ENCODE results near the gene VEZF1. TPM values are rescaled to one million over a fixed set of nuclear protein-coding genes. Genes with fewer than 3 reads are reported as not detected.
A peak's percentile ranks its signal among the peaks of the same experiment; 100 is the strongest.

VEZF1 gene
- total and polyA plus RNA-seq, 7 donors: 30.6 to 92.5 (median 50.5) TPM

DNA sequence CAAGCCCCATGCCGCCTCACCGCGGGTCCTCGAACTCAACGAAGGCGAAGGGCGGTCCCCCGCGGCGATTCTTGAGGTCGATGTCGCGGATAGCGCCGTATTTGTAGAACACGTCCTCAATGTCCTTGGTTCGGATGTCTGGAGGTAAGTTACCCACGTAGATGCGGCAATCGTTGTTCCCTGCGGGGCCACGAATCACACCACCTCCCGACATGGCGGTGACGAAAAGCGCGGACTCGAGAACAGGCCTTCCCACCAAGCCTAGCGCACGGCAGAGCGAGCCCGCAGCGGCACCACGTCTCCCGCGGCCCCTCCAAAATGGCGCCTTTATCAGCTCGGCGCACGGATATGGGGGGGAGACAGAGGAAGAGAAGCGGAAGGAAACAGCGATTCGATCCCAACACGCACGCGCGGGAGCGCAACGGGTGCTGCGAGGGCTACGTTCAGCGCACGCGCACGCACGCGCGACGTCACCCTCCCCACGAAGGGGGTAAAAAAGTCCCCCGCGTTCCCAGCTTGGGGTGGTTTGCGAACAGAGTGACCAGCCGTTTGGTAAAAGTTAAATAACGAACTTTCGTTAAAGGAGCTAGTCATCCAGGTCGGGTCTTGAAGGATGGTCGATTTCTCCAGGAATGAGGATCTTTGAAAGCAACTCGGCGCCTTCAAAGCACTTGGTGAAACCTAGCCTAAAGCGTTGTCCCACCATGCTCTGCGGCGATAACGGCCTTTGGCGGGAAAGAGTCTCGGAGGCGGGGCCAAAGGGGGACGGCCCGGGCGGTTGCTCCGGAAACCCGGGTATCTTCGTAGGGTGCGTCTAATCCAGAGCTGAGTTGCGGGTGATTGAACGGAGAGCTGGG, 19.1 kb upstream of the VEZF1 start, which contains the start of gene SRSF1:
Gene SRSF1, minus strand, starts transcription at position 323 of the 857 bp plus-strand sequence. Its CDS starts 109 bp downstream, at position 214.
- no peaks in the 10 kb centered on the region for H3K27me3 ChIP-seq (ENCODE audit: insufficient read depth in 3 of 3, low read length in 2 of 3)
- ATAC-seq (peak; percentile 93 to 95 (median 94)), DNase-seq (peak; percentile 98 to 99)
- H3K9me3 ChIP-seq: no peaks in the 10 kb centered on the region
- peak within 1 kb of the TSS; percentile 98 for H3K4me3 ChIP-seq
- intact Hi-C loops (cut with DNase I): loop anchor here (5.0 kb wide), 3 partner anchors 75 to 110 kb away; partner anchors contain the start of gene DYNLL2 (in 2 of the 2)
- peak within 1 kb of the TSS; percentile 97 for H3K27ac ChIP-seq
- TF ChIP-seq, protein P1, sequence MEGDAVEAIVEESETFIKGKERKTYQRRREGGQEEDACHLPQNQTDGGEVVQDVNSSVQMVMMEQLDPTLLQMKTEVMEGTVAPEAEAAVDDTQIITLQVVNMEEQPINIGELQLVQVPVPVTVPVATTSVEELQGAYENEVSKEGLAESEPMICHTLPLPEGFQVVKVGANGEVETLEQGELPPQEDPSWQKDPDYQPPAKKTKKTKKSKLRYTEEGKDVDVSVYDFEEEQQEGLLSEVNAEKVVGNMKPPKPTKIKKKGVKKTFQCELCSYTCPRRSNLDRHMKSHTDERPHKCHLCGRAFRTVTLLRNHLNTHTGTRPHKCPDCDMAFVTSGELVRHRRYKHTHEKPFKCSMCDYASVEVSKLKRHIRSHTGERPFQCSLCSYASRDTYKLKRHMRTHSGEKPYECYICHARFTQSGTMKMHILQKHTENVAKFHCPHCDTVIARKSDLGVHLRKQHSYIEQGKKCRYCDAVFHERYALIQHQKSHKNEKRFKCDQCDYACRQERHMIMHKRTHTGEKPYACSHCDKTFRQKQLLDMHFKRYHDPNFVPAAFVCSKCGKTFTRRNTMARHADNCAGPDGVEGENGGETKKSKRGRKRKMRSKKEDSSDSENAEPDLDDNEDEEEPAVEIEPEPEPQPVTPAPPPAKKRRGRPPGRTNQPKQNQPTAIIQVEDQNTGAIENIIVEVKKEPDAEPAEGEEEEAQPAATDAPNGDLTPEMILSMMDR (IDR thresholded peaks at IDR 0.05): no peak
- peaks cover 13 to 41% of the 10 kb centered on the region in 2 donors for H3K36me3 ChIP-seq (ENCODE audit: insufficient read depth in 1 of 2, low read depth in 1 of 2)
- 0% methylated on average over 84 to 86 of the region's 86 CpGs for WGBS, 3 donors
- peaks cover 45% of the 10 kb centered on the region for H3K4me1 ChIP-seq

DNA sequence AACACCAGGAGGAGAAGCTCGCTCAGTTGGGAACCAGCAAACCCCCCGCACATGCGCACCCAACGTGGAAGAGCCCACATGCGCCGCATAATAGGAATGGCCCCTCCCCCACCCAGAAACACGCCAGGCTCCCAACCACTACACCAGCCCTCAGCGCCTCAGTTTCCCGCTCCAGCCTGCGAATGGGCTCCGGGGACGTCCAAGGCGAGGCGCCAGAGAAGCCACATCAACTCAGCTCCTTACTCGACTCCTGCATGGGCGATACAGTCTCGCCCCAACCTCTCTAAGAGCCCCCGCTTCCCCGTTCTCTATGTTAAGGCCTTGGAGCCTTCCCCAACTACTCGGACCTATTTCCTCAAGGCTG, 18.5 kb upstream of the VEZF1 start:
- DNase-seq (peak; percentile 84 to 89), ATAC-seq (peak; percentile 79 to 84 (median 80))
- peaks cover 13 to 47% of the 10 kb centered on the region in 2 donors for H3K36me3 ChIP-seq (ENCODE audit: insufficient read depth in 1 of 2, low read depth in 1 of 2)
- 0 to 1% (median 0%) methylated on average over 20 of the region's 20 CpGs for WGBS, 3 donors
- TF ChIP-seq, protein P1 (IDR thresholded peaks at IDR 0.05): no peak
- intact Hi-C loops (cut with DNase I): loop anchor here (5.0 kb wide), 3 partner anchors 76 to 111 kb away; partner anchors contain the start of gene DYNLL2 (in 2 of the 2)
- peak overlapping the region; percentile 98 for H3K4me3 ChIP-seq
- H3K27me3 ChIP-seq (ENCODE audit: insufficient read depth in 3 of 3, low read length in 2 of 3): no peaks in the 10 kb centered on the region
- H3K27ac ChIP-seq: peak overlapping the region; percentile 97
- H3K4me1 ChIP-seq: peaks cover 51% of the 10 kb centered on the region
- no peaks in the 10 kb centered on the region for H3K9me3 ChIP-seq

DNA sequence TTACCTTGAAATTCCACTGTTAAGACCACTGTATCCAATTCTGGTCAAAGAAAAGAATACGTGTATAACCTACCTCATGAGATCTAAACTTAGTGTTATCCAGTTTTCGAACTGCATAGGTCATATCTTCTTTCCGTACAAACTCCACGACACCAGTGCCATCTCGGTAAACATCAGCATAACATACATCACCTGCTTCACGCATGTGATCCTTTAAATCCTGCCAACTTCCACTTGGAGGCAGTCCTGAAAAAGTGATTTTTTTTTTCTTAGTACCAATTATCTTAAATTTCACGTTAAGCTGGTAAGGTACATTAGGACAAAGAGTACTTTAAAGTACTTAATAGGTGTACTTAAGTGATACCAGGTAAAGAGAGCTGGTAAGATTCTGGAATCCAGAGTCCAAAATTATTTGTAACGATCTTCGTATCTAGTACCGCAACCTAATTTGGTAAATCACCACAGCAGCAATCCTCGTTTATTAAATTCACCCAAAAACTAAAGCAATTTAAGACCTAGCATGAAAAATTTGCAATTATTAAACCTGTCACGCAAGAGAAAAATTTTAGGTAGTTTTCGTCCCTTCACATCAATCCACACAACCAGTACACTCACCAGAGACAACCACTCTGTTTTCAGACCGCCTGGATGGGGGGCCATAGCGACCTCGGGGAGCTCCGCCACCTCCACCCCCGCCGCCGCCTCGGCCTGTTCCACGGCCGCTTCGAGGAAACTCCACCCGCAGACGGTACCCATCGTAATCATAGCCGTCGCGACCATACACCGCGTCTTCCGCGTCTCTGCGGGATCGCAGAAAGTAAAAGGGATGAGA, 17.9 kb upstream of the VEZF1 start:
- intact Hi-C loops (cut with DNase I): loop anchor here (5.0 kb wide), 3 partner anchors 76 to 111 kb away; partner anchors contain the start of gene DYNLL2 (in 2 of the 2)
- TF ChIP-seq, protein P1 (IDR thresholded peaks at IDR 0.05): no peak
- Histone ChIP-seq H3K4me1 (peaks cover 56% of the 10 kb centered on the region), H3K27ac (peak overlapping the region; percentile 97), H3K9me3 (no peaks in the 10 kb centered on the region), H3K27me3 (ENCODE audit: insufficient read depth in 3 of 3, low read length in 2 of 3) (no peaks in the 10 kb centered on the region), H3K36me3 (ENCODE audit: insufficient read depth in 1 of 2, low read depth in 1 of 2) (peaks cover 13 to 53% of the 10 kb centered on the region in 2 donors), H3K4me3 (peak overlapping the region; percentile 98)
- ATAC-seq (peak in 2 of 4 donors; percentile 2 to 8), DNase-seq (no peak)
- 2 to 4% (median 3%) methylated on average over 36 of the region's 36 CpGs for WGBS, 3 donors

DNA sequence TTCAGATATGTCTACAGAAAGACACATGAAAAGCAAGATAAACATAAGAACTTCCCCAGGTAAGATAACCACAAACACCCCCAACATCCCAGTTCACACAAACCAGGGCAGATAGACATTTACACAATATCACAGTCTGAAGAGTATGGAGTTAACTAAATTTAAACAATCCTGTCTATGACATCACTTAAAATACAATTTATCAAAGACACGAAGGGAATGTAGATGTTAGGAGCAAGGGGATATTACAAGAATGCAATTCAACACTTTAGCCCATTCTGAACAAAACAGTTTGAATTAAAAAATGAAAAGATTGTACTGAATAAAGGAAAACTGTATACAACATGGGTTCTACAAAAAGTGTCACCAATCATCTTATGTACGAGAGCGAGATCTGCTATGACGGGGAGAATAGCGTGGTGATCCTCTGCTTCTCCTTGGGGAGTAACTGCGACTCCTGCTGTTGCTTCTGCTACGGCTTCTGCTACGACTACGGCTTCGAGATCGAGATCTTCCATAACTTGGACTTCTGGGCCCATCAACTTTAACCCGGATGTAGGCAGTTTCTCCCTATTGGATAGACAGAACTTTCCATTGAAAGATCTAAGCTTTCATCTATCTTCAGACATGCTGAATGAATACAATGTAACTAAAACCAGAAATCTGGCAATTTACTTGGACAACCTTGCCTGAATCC, 17.1 kb upstream of the VEZF1 start:
- Histone ChIP-seq H3K9me3 (no peaks in the 10 kb centered on the region), H3K27me3 (ENCODE audit: insufficient read depth in 3 of 3, low read length in 2 of 3) (no peaks in the 10 kb centered on the region), H3K4me3 (peak overlapping the region; percentile 98), H3K36me3 (ENCODE audit: insufficient read depth in 1 of 2, low read depth in 1 of 2) (peaks cover 18 to 61% of the 10 kb centered on the region in 2 donors), H3K4me1 (peaks cover 59% of the 10 kb centered on the region), H3K27ac (peak overlapping the region; percentile 97)
- 27 to 36% (median 32%) methylated on average over 12 of the region's 12 CpGs for WGBS, 3 donors
- TF ChIP-seq, protein P1 (IDR thresholded peaks at IDR 0.05): no peak
- intact Hi-C loops (cut with DNase I): loop anchor here (5.0 kb wide), 3 partner anchors 77 to 112 kb away; partner anchors contain the start of gene DYNLL2 (in 2 of the 2)
- DNase-seq (no peak), ATAC-seq (no peak)
